ENCODE measurements around the gene CGB3. TPM values are rescaled to one million over a fixed set of nuclear protein-coding genes. Genes with fewer than 3 reads are reported as not detected.
A peak's percentile ranks its signal among the peaks of the same experiment; 100 is the strongest.

CGB3 gene
- total RNA-seq, 1 donor from 2014 or later = not detected

Small RNA genes lying within 50 kb of the gene (microRNA-seq; reads per million reads assigned to microRNA genes)
- 1.2 reads per million, percentile 17 among the genes with 10 or more reads in this experiment for gene MIR6798 (ENCODE audit: unreplicated experiment)

Other genes with a start within 250 kb of the CGB3 start
- gene BCAT2, start 213.3 kb downstream of the CGB3 start, total RNA-seq (ENCODE audit: unreplicated experiment) = 35.0 TPM
- 65.6 TPM for gene HSD17B14, start 187.8 kb downstream of the CGB3 start, total RNA-seq (ENCODE audit: unreplicated experiment)
- gene PLEKHA4, start 155.7 kb downstream of the CGB3 start, total RNA-seq (ENCODE audit: unreplicated experiment) = 14.1 TPM
- 65.8 TPM for gene PPP1R15A, start 151.9 kb downstream of the CGB3 start, total RNA-seq (ENCODE audit: unreplicated experiment)
- gene TULP2, start 125.6 kb downstream of the CGB3 start, total RNA-seq (ENCODE audit: unreplicated experiment) = 4.3 TPM
- 244 TPM for gene NUCB1, start 124.0 kb downstream of the CGB3 start, total RNA-seq (ENCODE audit: unreplicated experiment)
- 1.0 TPM for gene DHDH, start 90.6 kb downstream of the CGB3 start, total RNA-seq (ENCODE audit: unreplicated experiment)
- 286 TPM for gene BAX, start 69.5 kb downstream of the CGB3 start, total RNA-seq (ENCODE audit: unreplicated experiment)
- gene FTL, start 59.0 kb downstream of the CGB3 start, total RNA-seq (ENCODE audit: unreplicated experiment) = 1,109 TPM
- gene GYS1, start 31.0 kb downstream of the CGB3 start, total RNA-seq (ENCODE audit: unreplicated experiment) = 45.7 TPM
- 80.6 TPM for gene RUVBL2, start 30.4 kb downstream of the CGB3 start, total RNA-seq (ENCODE audit: unreplicated experiment)
- 1.4 TPM for gene LHB, start 7.2 kb downstream of the CGB3 start, total RNA-seq (ENCODE audit: unreplicated experiment)
- not detected for gene CGB2, start 7.6 kb upstream of the CGB3 start, total RNA-seq (ENCODE audit: unreplicated experiment)
- not detected for gene CGB1, start 12.6 kb upstream of the CGB3 start, total RNA-seq (ENCODE audit: unreplicated experiment)
- not detected for gene CGB5, start 19.5 kb upstream of the CGB3 start, total RNA-seq (ENCODE audit: unreplicated experiment)
- not detected for gene CGB8, start 24.8 kb upstream of the CGB3 start, total RNA-seq (ENCODE audit: unreplicated experiment)
- gene CGB7, start 33.4 kb upstream of the CGB3 start, total RNA-seq (ENCODE audit: unreplicated experiment) = not detected
- not detected for gene NTF4, start 40.5 kb upstream of the CGB3 start, total RNA-seq (ENCODE audit: unreplicated experiment)
- not detected for gene KCNA7, start 48.4 kb upstream of the CGB3 start, total RNA-seq (ENCODE audit: unreplicated experiment)
- 203 TPM for gene SNRNP70, start 61.1 kb upstream of the CGB3 start, total RNA-seq (ENCODE audit: unreplicated experiment)
- gene LIN7B, start 90.0 kb upstream of the CGB3 start, total RNA-seq (ENCODE audit: unreplicated experiment) = 5.8 TPM
- gene C19orf73, start 94.8 kb upstream of the CGB3 start, total RNA-seq (ENCODE audit: unreplicated experiment) = 0.51 TPM
- 19.7 TPM for gene PPFIA3, start 95.2 kb upstream of the CGB3 start, total RNA-seq (ENCODE audit: unreplicated experiment)
- gene HRC, start 131.1 kb upstream of the CGB3 start, total RNA-seq (ENCODE audit: unreplicated experiment) = 0.72 TPM
- 75.3 TPM for gene TRPM4, start 133.5 kb upstream of the CGB3 start, total RNA-seq (ENCODE audit: unreplicated experiment)